ENCODE measurements around the gene LUZP1. TPM values are rescaled to one million over a fixed set of nuclear protein-coding genes. Genes with fewer than 3 reads are reported as not detected.

Gene LUZP1
- total RNA-seq, 4 donors from 2014 or later: 20.8 to 25.7 (median 22.9) TPM

DNA sequence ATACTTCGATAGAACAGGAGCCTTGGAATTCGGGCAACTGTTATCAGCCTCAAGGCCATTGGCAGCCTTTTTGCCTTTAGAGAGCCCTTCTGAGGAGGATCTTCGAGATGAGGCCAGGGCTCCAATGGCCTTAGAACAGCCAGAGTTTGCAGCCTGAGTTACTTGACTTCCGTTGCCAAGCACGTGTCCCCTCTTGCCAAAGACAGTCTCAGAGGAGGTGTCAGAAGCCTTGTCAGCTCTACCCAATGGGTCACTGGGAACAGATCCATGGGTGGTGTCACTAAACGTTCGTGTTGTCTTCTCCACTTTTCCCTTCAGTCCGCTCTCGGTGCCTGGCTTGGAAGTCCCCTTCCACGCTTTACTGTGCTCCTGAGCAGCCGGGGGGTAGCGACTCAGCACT lies 76.2 kb downstream of the LUZP1 start:
- no peak overlapping the region for H3K4me3 ChIP-seq
- H3K4me1 ChIP-seq: no peaks in the 10 kb centered on the region
- no peak overlapping the region for H3K27ac ChIP-seq
- no peak for TF ChIP-seq EP300 (IDR thresholded peaks at IDR 0.05)
- no peak for TF ChIP-seq POLR2A (IDR thresholded peaks at IDR 0.05)
- TF ChIP-seq, protein P1, sequence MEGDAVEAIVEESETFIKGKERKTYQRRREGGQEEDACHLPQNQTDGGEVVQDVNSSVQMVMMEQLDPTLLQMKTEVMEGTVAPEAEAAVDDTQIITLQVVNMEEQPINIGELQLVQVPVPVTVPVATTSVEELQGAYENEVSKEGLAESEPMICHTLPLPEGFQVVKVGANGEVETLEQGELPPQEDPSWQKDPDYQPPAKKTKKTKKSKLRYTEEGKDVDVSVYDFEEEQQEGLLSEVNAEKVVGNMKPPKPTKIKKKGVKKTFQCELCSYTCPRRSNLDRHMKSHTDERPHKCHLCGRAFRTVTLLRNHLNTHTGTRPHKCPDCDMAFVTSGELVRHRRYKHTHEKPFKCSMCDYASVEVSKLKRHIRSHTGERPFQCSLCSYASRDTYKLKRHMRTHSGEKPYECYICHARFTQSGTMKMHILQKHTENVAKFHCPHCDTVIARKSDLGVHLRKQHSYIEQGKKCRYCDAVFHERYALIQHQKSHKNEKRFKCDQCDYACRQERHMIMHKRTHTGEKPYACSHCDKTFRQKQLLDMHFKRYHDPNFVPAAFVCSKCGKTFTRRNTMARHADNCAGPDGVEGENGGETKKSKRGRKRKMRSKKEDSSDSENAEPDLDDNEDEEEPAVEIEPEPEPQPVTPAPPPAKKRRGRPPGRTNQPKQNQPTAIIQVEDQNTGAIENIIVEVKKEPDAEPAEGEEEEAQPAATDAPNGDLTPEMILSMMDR (IDR thresholded peaks at IDR 0.05): no peak
- no peak for TF ChIP-seq POLR2AphosphoS5 (IDR thresholded peaks at IDR 0.05)
- H3K36me3 ChIP-seq: peaks cover 65% of the 10 kb centered on the region
- H3K9me3 ChIP-seq: no peaks in the 10 kb centered on the region
- no peaks in the 10 kb centered on the region for H3K27me3 ChIP-seq
- WGBS: 76% methylated on average over 12 of the region's 12 CpGs
- DNase-seq (ENCODE audit: low spot score in 2 of 2): no peak

DNA sequence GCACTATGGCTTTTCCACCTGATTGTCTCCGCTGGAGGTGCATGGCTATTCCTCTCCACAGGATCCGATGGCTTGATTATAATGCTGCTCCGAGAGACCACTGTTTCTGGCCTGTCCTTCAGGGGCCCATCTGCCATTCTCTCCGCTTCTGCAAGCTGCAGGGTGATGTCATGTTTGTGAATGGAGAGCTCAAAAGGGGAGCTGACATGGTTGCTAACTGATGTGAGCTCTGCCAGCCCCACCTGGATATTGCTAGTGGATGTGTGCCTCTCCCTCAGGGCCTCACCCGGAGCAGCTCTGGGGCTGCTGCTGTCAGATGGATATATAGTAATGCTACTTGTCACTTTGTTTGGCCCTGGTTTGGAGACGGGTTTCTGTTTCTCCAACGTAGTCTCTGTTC lies 77.1 kb downstream of the LUZP1 start:
- no peak for TF ChIP-seq EP300 (IDR thresholded peaks at IDR 0.05)
- no peak for TF ChIP-seq POLR2A (IDR thresholded peaks at IDR 0.05)
- TF ChIP-seq POLR2AphosphoS5 (IDR thresholded peaks at IDR 0.05): no peak
- TF ChIP-seq, protein P1 (IDR thresholded peaks at IDR 0.05): no peak
- DNase-seq (ENCODE audit: low spot score in 2 of 2): no peak
- no peaks in the 10 kb centered on the region for H3K27me3 ChIP-seq
- no peaks in the 10 kb centered on the region for H3K9me3 ChIP-seq
- H3K36me3 ChIP-seq: peaks cover 70% of the 10 kb centered on the region
- 91% methylated on average over 7 of the region's 7 CpGs for WGBS
- H3K27ac ChIP-seq: no peak overlapping the region
- no peak overlapping the region for H3K4me3 ChIP-seq
- H3K4me1 ChIP-seq: no peaks in the 10 kb centered on the region

DNA sequence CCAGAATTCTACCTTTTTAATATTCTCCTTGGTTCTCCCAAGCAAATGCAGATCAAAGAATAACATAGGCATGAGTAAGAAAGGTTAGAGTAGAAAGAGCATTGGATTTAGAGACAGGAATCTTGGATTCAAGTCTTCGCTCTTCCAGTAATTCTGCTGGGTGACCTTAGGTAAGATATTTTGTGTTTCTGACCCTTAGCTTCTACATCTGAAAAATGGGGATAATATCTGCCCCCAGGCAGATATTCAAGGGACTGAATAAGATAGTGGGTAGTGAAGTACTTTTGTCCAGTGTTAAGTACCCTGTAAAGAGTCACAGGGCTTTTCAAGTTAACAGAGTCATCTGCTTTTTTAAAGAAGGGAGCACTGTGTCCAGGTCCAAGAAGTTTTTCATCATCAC lies 78.6 kb downstream of the LUZP1 start:
- Histone ChIP-seq H3K4me1 (no peaks in the 10 kb centered on the region), H3K4me3 (no peak overlapping the region), H3K9me3 (no peaks in the 10 kb centered on the region), H3K36me3 (peaks cover 84% of the 10 kb centered on the region), H3K27me3 (no peaks in the 10 kb centered on the region), H3K27ac (no peak overlapping the region)
- 100% methylated on average over 1 of the region's 1 CpG for WGBS
- no peak for DNase-seq (ENCODE audit: low spot score in 2 of 2)
- TF ChIP-seq EP300 (IDR thresholded peaks at IDR 0.05) (no peak), POLR2A (IDR thresholded peaks at IDR 0.05) (no peak), POLR2AphosphoS5 (IDR thresholded peaks at IDR 0.05) (no peak)
- TF ChIP-seq, protein P1 (IDR thresholded peaks at IDR 0.05): no peak

DNA sequence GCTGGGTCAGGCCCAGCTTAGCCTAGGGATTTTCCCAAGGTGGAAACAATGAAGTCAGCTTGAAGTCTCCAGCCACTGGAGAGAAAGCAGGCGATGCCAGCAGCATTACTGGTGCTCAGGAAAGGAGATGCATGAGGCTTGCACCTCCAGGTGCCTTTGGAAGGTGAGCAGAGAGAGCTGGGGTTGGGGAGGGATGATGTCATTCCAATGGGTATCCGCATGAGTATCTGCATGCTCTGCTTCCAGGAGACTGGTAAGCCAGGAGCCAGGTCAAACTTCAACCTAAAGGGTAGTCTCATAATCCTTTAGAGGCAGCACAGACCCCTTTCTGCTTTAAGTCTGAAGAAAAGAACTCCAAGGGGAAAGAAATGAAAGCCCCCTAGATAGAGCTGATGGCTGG lies 80.6 kb downstream of the LUZP1 start:
- Histone ChIP-seq H3K27ac (no peak overlapping the region), H3K4me1 (no peaks in the 10 kb centered on the region), H3K9me3 (no peaks in the 10 kb centered on the region), H3K4me3 (no peak overlapping the region), H3K27me3 (no peaks in the 10 kb centered on the region), H3K36me3 (peaks cover 87% of the 10 kb centered on the region)
- DNase-seq (ENCODE audit: low spot score in 2 of 2): no peak
- TF ChIP-seq POLR2AphosphoS5 (IDR thresholded peaks at IDR 0.05): no peak
- no peak for TF ChIP-seq EP300 (IDR thresholded peaks at IDR 0.05)
- TF ChIP-seq POLR2A (IDR thresholded peaks at IDR 0.05): no peak
- TF ChIP-seq, protein P1 (IDR thresholded peaks at IDR 0.05): no peak
- WGBS: 90% methylated on average over 2 of the region's 2 CpGs

DNA sequence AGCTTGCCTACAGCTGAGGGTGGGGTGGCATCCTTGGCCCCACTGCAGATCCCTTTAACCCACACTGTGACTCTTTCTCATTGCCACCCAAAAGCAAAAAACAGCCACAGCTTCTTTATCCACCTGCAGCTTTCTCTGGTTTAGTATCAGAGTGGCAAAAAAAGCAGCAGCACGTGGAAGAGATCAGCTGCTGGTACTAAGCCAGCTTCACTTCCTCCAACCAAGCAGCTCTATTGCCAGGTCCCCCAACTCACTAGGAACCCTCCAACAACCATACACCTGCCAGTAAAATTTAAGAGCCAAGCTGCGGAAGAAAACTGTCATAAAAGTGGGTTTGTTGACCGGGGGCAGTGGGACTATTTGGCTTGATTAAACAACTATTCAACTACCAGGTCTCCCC lies 83.0 kb downstream of the LUZP1 start:
- Histone ChIP-seq H3K27me3 (no peaks in the 10 kb centered on the region), H3K36me3 (peaks cover 87% of the 10 kb centered on the region), H3K4me1 (no peaks in the 10 kb centered on the region), H3K9me3 (no peaks in the 10 kb centered on the region), H3K4me3 (no peak overlapping the region), H3K27ac (no peak overlapping the region)
- WGBS: 76% methylated on average over 3 of the region's 3 CpGs
- no peak for DNase-seq (ENCODE audit: low spot score in 2 of 2)
- TF ChIP-seq POLR2A (IDR thresholded peaks at IDR 0.05) (no peak), EP300 (IDR thresholded peaks at IDR 0.05) (no peak), POLR2AphosphoS5 (IDR thresholded peaks at IDR 0.05) (no peak)
- TF ChIP-seq, protein P1 (IDR thresholded peaks at IDR 0.05): no peak

Data from suprapubic skin (tissue), 4 donors.